GM12872 (cell line): ENCODE results near the gene TTC7B.

ENCODE experiments used
- CTCF ChIP-seq: IDR thresholded peaks from 3 replicates; pipeline ENCODE4 v1.5.1; 2011; ENCODE audit warnings: low read depth, mild to moderate bottlenecking, low read length, moderate library complexity; ENCODE audit not compliant: insufficient read depth

TTC7B gene

DNA sequence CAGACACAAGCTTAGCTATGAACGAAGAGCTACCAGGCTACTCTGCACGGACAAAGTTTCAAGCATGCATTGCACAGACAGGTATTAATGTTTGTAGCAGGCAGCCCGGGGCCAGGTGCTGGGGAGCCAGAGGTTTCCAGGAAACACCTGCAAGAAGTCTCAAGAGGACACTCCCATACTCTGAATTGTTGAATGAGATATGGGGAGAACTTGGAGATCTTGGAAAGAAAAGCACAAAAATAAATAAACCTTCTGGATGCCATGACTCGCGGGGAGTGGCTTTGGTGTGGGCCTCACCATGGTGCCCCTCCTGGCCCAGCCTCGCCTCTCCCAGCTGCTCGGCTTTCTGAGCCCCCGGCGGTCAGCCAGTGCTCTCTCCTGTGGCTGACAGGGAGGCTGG lies 186.8 kb downstream of the TTC7B start:
- TF ChIP-seq CTCF, result no peak

- no peak for TF ChIP-seq CTCF
These were observed 187.4 kb downstream of the TTC7B start for GRCh38 chr14:90628825-90629224.

DNA sequence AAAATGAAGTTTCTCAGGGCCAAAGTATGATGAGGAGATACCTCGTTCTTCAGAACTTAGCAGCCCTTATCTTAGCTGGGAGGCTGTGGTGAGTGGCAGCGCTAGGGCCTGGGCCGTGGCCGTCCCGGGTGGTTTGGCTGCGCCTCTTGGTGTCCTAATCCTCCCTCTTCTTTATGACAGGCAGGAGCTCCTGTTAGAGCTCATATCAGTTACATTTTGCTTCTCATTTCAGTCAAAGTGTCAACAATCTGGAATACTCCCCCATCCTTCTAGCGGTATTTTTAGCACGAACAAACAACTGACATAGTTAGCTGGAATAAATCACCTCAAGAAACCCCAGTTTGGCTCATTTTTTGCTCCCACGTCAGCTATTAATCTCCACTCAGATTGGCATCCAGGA lies 188.8 kb downstream of the TTC7B start:
- TF ChIP-seq CTCF, result no peak

DNA sequence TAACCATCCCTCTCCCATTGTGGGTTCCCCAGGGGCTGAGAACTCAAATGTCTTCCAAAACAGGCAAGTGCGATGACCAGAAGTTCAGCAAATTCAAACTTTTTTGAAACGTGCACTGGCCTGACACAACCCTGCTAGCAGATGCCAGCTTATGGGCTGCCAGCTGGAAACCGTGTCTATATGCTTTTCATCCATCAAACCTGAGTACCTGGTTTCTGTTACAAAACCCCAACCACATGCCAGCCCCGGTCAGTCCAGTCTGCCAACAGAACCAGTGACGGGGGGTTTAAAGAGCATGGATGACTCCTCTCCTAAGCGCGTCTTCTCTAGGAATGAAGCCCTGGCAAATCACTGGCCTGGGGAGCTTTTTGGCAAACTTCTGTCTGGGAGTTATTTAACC lies 189.7 kb downstream of the TTC7B start:
- TF ChIP-seq CTCF, result no peak

DNA sequence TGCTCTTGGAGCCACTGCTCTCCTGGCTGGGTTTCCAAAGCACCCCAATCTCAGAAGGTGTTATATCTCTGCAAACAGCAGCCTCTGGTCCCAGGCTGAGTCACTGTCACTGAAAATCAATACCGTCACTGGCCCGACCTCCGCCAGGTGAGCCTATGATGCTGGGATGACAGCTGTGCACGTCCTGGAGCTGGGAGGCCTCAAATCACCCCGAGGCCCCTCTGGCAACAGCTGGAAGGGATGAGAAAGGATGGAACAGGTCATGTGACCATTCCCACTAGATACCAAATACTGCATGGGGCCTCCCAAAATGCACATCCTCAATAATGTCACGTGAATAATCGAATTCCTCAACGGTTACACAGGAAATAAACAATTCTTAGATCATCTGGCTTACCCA lies 190.8 kb downstream of the TTC7B start:
- TF ChIP-seq CTCF, result no peak

DNA sequence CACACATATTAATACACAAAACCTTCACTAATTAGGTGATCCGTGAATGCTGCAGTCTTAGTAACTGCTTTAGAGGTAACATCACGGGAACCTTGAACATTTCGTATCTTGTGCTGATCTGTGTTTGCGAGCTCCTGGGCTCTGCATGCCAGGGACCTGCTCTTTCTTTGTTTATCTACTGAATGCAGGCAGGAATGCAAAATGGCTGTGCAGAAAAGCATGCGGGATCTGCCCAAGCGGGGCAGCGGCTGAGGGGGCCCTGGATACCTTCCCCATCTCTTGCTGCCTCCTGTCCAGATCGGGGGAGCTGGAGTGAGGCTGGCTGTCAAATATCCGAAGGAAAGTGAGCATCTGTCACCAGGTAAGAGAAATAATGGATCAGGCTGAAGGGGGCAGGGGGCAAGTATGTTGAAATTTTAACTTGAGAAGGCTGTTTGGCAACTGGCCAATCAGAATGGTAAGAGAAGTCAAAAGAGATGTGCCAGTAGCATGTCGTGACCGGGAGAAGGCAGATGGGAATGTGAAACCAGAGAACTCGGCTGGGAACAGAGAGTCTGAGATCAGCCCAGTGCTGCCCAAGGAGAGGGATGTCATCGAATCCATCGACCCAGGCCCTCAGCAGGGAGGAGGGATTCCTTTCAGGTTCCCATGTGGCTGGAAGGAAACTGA lies 191.4 kb downstream of the TTC7B start:
- no peak for TF ChIP-seq CTCF

- no peak for TF ChIP-seq CTCF
These were observed 192.0 kb downstream of the TTC7B start for GRCh38 chr14:90624227-90624626.
